Measurements from ENCODE around the gene PRRC2A.

The PRRC2A gene

GRCh38 chr6:31627690-31628287, 7.3 kb downstream of the PRRC2A start:
- no peak for TF ChIP-seq CTCF (conservative IDR thresholded peaks at IDR 0.05; ENCODE audit: low read depth, low read length)
- no peak overlapping the region for H3K4me3 ChIP-seq (ENCODE audit: low read depth, low read length)
- DNase-seq (ENCODE audit: low read depth) = no peak

GRCh38 chr6:31629014-31629413, 8.5 kb downstream of the PRRC2A start:
- no peak overlapping the region for H3K4me3 ChIP-seq (ENCODE audit: low read depth, low read length)
- DNase-seq (ENCODE audit: low read depth) = no peak
- TF ChIP-seq CTCF (conservative IDR thresholded peaks at IDR 0.05; ENCODE audit: low read depth, low read length) = no peak

GRCh38 chr6:31630177-31630934, 9.8 kb downstream of the PRRC2A start:
- H3K4me3 ChIP-seq (ENCODE audit: low read depth, low read length) = no peak overlapping the region
- DNase-seq (ENCODE audit: low read depth) = no peak
- no peak for TF ChIP-seq CTCF (conservative IDR thresholded peaks at IDR 0.05; ENCODE audit: low read depth, low read length)

GRCh38 chr6:31631209-31631608, 10.7 kb downstream of the PRRC2A start:
- no peak for DNase-seq (ENCODE audit: low read depth)
- no peak overlapping the region for H3K4me3 ChIP-seq (ENCODE audit: low read depth, low read length)
- no peak for TF ChIP-seq CTCF (conservative IDR thresholded peaks at IDR 0.05; ENCODE audit: low read depth, low read length)

GRCh38 chr6:31631681-31632278, 11.3 kb downstream of the PRRC2A start:
- no peak for TF ChIP-seq CTCF (conservative IDR thresholded peaks at IDR 0.05; ENCODE audit: low read depth, low read length)
- no peak overlapping the region for H3K4me3 ChIP-seq (ENCODE audit: low read depth, low read length)
- no peak for DNase-seq (ENCODE audit: low read depth)

GRCh38 chr6:31632279-31632946, 11.9 kb downstream of the PRRC2A start:
- TF ChIP-seq CTCF (conservative IDR thresholded peaks at IDR 0.05; ENCODE audit: low read depth, low read length) = no peak
- no peak for DNase-seq (ENCODE audit: low read depth)
- no peak overlapping the region for H3K4me3 ChIP-seq (ENCODE audit: low read depth, low read length)

All from choroid plexus epithelial cell (primary cell).